A549 (cell line): ENCODE results near the gene DCLK1. TPM values are rescaled to one million over a fixed set of nuclear protein-coding genes. Genes with fewer than 3 reads are reported as not detected.

ENCODE experiments used
- ATAC-seq, 2 experiments: fragments of 200-7000 bp in 1 of 2; fragments of >200 bp in 1 of 2; cut with Nextera tagmentation in 1 of 2; cut with Tn5 transposase in 1 of 2; 3 replicates each; pipeline versions ENCODE4 v1.8.0 to v1.9.1; 2018 to 2020; ENCODE audit warnings: mild to moderate bottlenecking in 1 of 2, moderate library complexity in 1 of 2
- CTCF ChIA-PET: fragments of 300-600 bp; sonication (Branson Sonifier 250); formaldehyde crosslinking; extraction: SDS; loops from one replicate; lab custom pipeline; 2021; ENCODE audit warnings: antibody characterized with exemption, inconsistent platforms; lab: Yijun Ruan, JAX
- POLR2A ChIA-PET: fragments of 350-600 bp; formaldehyde crosslinking; extraction: SDS; loops from one replicate; lab custom pipeline; 2021; ENCODE audit warnings: antibody characterized with exemption, inconsistent platforms; lab: Yijun Ruan, JAX
- DNase-seq, 2 experiments: peaks; one replicate each; pipeline versions ENCODE4 v3.0.0 to v3.0.0-alpha.2; 2011 to 2016; ENCODE audit warnings: low read depth in 1 of 2, low spot score in 1 of 2
- FAIRE-seq: peaks from 2 replicates; lab custom pipeline; 2011; peaks lifted over from hg19 to GRCh38; lab: Jason Lieb, UNC
- H3K27ac ChIP-seq, 2 experiments: fragments of >200 bp; sonication (Bioruptor Twin); formaldehyde crosslinking; 3 replicates each; pipeline ENCODE4 v1.5.1; 2016 to 2017
- H3K4me1 ChIP-seq: fragments of >200 bp; sonication (Bioruptor Twin); formaldehyde crosslinking; 3 replicates; pipeline ENCODE4 v1.6.1; 2016
- H3K4me2 ChIP-seq: fragments of >200 bp; sonication (Bioruptor Twin); formaldehyde crosslinking; 3 replicates; pipeline ENCODE4 v1.6.1; 2016
- H3K4me3 ChIP-seq: fragments of >200 bp; sonication (Bioruptor Twin); formaldehyde crosslinking; 3 replicates; pipeline ENCODE4 v1.5.1; 2016
- H3K9me3 ChIP-seq: fragments of >200 bp; sonication (Bioruptor Twin); formaldehyde crosslinking; 3 replicates; pipeline ENCODE4 v1.6.1; 2016
- CBX8 ChIP-seq: fragments of 200-600 bp; sonication (generic); IDR thresholded peaks from 2 replicates; pipeline ENCODE4 v1.6.1; 2016
- CHD4 ChIP-seq: fragments of 200-600 bp; sonication (generic); IDR thresholded peaks from 2 replicates; pipeline ENCODE4 v1.6.1; 2016; ENCODE audit warnings: antibody characterized with exemption, mild to moderate bottlenecking, borderline replicate concordance
- EHF ChIP-seq: fragments of 250-450 bp; sonication (Bioruptor Pico); IDR thresholded peaks from 2 replicates; pipeline ENCODE4 v1.5.0; 2020; ENCODE audit warnings: mild to moderate bottlenecking
- ESRRA ChIP-seq: fragments of 150-350 bp; IDR thresholded peaks from 2 replicates; pipeline ENCODE4 v1.6.1; 2014; ENCODE audit warnings: mild to moderate bottlenecking, low read length, borderline replicate concordance
- FOSB ChIP-seq: fragments of 250-450 bp; sonication (Bioruptor Pico); IDR thresholded peaks from 2 replicates; pipeline ENCODE4 v1.5.0; 2020; ENCODE audit warnings: mild to moderate bottlenecking, moderate library complexity
- FOSL2 ChIP-seq, 2 experiments: fragments of 450-650 bp in 1 of 2; fragments of >200 bp in 1 of 2; sonication (Bioruptor Twin) in 1 of 2; formaldehyde crosslinking; IDR thresholded peaks; 2 replicates each; pipeline versions ENCODE4 v1.5.0 to v1.6.1; 2016 to 2020; ENCODE audit warnings: mild to moderate bottlenecking in 1 of 2, moderate library complexity in 1 of 2
- HOXB13 ChIP-seq: fragments of 250-450 bp; sonication (Bioruptor Pico); IDR thresholded peaks from 2 replicates; pipeline ENCODE4 v1.5.0; 2020; ENCODE audit warnings: low read depth, mild to moderate bottlenecking, moderate library complexity
- HOXB5 ChIP-seq: fragments of 250-450 bp; sonication (Bioruptor Pico); IDR thresholded peaks from 2 replicates; pipeline ENCODE4 v1.5.0; 2020; ENCODE audit warnings: mild to moderate bottlenecking, moderate library complexity
- JUNB ChIP-seq: fragments of >200 bp; sonication (Bioruptor Twin); formaldehyde crosslinking; IDR thresholded peaks from 2 replicates; pipeline ENCODE4 v1.6.1; 2016
- MYC ChIP-seq: IDR thresholded peaks from 2 replicates; pipeline ENCODE4 v1.6.1; 2012; ENCODE audit warnings: mild to moderate bottlenecking, inconsistent platforms, low read length, improper control_type of control experiment, borderline replicate concordance
- NPAS2 ChIP-seq: fragments of 250-450 bp; sonication (Bioruptor Pico); IDR thresholded peaks from 2 replicates; pipeline ENCODE4 v1.8.0; 2022; ENCODE audit warnings: mild to moderate bottlenecking, moderate library complexity, borderline replicate concordance
- RFX5 ChIP-seq: fragments of 450-650 bp; IDR thresholded peaks from 2 replicates; pipeline ENCODE4 v1.7.1; 2014; ENCODE audit warnings: antibody characterized with exemption, mild to moderate bottlenecking, moderate library complexity
- RNF2 ChIP-seq: fragments of 200-600 bp; sonication (generic); IDR thresholded peaks from 2 replicates; pipeline ENCODE4 v1.6.1; 2016; ENCODE audit warnings: low read depth, mild to moderate bottlenecking, antibody characterized with exemption, moderate library complexity, borderline replicate concordance
- SMC3 ChIP-seq: fragments of >200 bp; sonication (Bioruptor Twin); formaldehyde crosslinking; IDR thresholded peaks from 3 replicates; pipeline ENCODE4 v1.6.1; 2018; ENCODE audit warnings: inconsistent platforms
- ZC3H11A ChIP-seq: fragments of 450-650 bp; IDR thresholded peaks from 2 replicates; pipeline ENCODE4 v1.6.1; 2014; ENCODE audit warnings: antibody characterized with exemption, mild to moderate bottlenecking
- ZFP36 ChIP-seq: fragments of 450-650 bp; IDR thresholded peaks from 2 replicates; pipeline ENCODE4 v1.6.1; 2014; ENCODE audit warnings: borderline replicate concordance; ENCODE audit not compliant: partially characterized antibody
- WGBS: methylation state at CpG from one replicate; pipeline ENCODE4 v1.1.6; 2017; ENCODE audit errors: missing lambda C conversion rate; 5-methylcytosine and 5-hydroxymethylcytosine counted together
- polyA plus RNA-seq, 4 experiments: library from polyadenylated mRNA; depleted of rRNA in 3 of 4; stranded (reverse); fragments of >200 nt; fragmentation: RNase III in 1 of 4; extraction: RNeasy Plus Mini Kit Qiagen cat#74134 plus additional on column Dnase treatment in 1 of 4; gene quantifications; 2 replicates in 3 of 4; 3 replicates in 1 of 4; pipeline ENCODE4 v1.2.3, GENCODE V29; 2011 to 2017
- TF ChIP-seq, protein P1 (sequence below): fragments of >200 bp; sonication (Bioruptor Twin); formaldehyde crosslinking; IDR thresholded peaks from 3 replicates; pipeline ENCODE4 v1.6.1; 2016
- TF ChIP-seq, protein P2 (sequence below): fragments of >200 bp; sonication (Bioruptor Twin); formaldehyde crosslinking; IDR thresholded peaks from 3 replicates; pipeline ENCODE4 v1.5.1; 2016
- TF ChIP-seq, protein P3 (sequence below): fragments of 200-600 bp; sonication (generic); IDR thresholded peaks from 2 replicates; pipeline ENCODE4 v1.6.1; 2016; ENCODE audit warnings: antibody characterized with exemption, mild to moderate bottlenecking, moderate library complexity
- TF ChIP-seq, protein P4 (sequence below): IDR thresholded peaks from 2 replicates; pipeline ENCODE4 v1.6.1; 2012
- TF ChIP-seq, protein P5 (sequence below): IDR thresholded peaks from 2 replicates; pipeline ENCODE4 v1.6.1; 2012; ENCODE audit warnings: low read depth, borderline replicate concordance
- TF ChIP-seq, protein P6 (sequence below): fragments of 150-350 bp; IDR thresholded peaks from 2 replicates; pipeline ENCODE4 v1.6.1; 2014; ENCODE audit warnings: low read depth, mild to moderate bottlenecking, low read length

DCLK1 gene
- polyA plus RNA-seq, 2 of the 4 experiments (the other 2 are of a cell fraction): 0.13 to 0.21 TPM

DNA sequence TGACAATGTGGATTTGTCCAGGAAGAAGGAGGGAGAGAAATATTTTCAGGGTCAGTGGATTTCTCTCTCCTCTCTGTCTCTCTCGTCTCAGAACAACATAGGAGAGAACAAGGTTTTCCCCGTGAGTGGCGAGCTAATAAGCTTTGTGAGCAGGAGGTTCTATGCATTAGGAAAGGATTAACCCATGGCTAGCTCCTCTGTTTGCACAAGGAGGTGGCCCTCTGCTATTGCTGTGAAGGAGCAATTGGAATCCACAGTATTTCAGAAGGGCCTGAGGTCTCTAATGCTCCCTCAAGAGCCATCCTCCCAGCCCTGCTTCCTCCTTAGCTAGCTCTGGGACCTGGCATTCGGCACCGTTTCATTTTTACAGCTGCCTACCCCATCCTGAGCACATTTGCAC, 365.8 kb downstream of the DCLK1 start:
- no peak for FAIRE-seq
- Histone ChIP-seq H3K4me2 (no peak overlapping the region), H3K27ac (no peak overlapping the region), H3K9me3 (no peaks in the 10 kb centered on the region), H3K4me1 (no peaks in the 10 kb centered on the region), H3K4me3 (no peak overlapping the region)
- ATAC-seq: peak in 1 of 2 experiments; percentile 39; a peak in 2 of 6 replicates
- no peak for TF ChIP-seq FOSL2 (IDR thresholded peaks at IDR 0.05)
- no peak for TF ChIP-seq FOSL2 (CRISPR knock-in tag; IDR thresholded peaks at IDR 0.05)
- TF ChIP-seq, protein P1, sequence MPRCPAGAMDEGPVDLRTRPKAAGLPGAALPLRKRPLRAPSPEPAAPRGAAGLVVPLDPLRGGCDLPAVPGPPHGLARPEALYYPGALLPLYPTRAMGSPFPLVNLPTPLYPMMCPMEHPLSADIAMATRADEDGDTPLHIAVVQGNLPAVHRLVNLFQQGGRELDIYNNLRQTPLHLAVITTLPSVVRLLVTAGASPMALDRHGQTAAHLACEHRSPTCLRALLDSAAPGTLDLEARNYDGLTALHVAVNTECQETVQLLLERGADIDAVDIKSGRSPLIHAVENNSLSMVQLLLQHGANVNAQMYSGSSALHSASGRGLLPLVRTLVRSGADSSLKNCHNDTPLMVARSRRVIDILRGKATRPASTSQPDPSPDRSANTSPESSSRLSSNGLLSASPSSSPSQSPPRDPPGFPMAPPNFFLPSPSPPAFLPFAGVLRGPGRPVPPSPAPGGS: no peak
- TF ChIP-seq, protein P2, sequence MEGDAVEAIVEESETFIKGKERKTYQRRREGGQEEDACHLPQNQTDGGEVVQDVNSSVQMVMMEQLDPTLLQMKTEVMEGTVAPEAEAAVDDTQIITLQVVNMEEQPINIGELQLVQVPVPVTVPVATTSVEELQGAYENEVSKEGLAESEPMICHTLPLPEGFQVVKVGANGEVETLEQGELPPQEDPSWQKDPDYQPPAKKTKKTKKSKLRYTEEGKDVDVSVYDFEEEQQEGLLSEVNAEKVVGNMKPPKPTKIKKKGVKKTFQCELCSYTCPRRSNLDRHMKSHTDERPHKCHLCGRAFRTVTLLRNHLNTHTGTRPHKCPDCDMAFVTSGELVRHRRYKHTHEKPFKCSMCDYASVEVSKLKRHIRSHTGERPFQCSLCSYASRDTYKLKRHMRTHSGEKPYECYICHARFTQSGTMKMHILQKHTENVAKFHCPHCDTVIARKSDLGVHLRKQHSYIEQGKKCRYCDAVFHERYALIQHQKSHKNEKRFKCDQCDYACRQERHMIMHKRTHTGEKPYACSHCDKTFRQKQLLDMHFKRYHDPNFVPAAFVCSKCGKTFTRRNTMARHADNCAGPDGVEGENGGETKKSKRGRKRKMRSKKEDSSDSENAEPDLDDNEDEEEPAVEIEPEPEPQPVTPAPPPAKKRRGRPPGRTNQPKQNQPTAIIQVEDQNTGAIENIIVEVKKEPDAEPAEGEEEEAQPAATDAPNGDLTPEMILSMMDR: no peak
- no peak for TF ChIP-seq RNF2
- no peak for TF ChIP-seq HOXB5 (CRISPR knock-in tag)
- TF ChIP-seq MYC: no peak
- TF ChIP-seq, protein P3, sequence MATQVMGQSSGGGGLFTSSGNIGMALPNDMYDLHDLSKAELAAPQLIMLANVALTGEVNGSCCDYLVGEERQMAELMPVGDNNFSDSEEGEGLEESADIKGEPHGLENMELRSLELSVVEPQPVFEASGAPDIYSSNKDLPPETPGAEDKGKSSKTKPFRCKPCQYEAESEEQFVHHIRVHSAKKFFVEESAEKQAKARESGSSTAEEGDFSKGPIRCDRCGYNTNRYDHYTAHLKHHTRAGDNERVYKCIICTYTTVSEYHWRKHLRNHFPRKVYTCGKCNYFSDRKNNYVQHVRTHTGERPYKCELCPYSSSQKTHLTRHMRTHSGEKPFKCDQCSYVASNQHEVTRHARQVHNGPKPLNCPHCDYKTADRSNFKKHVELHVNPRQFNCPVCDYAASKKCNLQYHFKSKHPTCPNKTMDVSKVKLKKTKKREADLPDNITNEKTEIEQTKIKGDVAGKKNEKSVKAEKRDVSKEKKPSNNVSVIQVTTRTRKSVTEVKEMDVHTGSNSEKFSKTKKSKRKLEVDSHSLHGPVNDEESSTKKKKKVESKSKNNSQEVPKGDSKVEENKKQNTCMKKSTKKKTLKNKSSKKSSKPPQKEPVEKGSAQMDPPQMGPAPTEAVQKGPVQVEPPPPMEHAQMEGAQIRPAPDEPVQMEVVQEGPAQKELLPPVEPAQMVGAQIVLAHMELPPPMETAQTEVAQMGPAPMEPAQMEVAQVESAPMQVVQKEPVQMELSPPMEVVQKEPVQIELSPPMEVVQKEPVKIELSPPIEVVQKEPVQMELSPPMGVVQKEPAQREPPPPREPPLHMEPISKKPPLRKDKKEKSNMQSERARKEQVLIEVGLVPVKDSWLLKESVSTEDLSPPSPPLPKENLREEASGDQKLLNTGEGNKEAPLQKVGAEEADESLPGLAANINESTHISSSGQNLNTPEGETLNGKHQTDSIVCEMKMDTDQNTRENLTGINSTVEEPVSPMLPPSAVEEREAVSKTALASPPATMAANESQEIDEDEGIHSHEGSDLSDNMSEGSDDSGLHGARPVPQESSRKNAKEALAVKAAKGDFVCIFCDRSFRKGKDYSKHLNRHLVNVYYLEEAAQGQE: no peak
- TF ChIP-seq CHD4: no peak
- TF ChIP-seq ESRRA: no peak
- CTCF ChIA-PET: no interaction called here
- POLR2A ChIA-PET: no interaction called here
- 35% methylated on average over 5 of the region's 5 CpGs for WGBS
- DNase-seq: no peak

DNA sequence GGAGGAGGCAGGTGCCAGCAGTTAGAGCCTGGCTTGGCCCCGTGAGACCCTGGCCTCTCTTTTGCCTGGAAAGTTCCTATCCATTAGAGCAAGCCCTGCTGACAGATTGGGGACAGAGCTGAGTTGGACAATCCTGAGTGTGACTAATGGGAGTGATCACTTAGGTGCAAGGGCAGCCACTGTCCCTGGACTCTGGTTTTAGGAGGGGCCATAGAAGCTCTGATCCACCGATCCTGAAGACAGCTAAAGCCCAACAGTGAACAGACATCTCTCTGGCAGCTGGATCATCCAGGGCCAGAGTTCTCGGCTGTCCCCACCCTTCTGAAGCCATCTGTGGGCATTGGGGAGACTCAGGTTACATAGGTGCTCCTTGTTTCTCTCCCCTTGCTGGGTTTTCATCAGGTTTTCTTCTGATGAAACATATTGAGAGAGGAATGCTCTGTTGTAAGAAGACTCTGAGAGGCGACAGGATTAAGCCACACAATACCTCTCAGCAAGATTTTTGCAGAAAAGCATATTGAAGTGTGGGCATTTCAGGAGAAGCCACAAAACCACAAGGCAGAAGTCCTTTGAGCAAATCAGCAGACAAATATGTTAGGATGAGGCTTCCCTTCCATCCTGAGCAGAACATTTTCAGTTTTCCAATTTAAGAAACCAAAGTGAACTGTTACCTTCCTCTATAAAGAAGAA, 366.7 kb downstream of the DCLK1 start:
- no peak overlapping the region for H3K27ac ChIP-seq
- no peaks in the 10 kb centered on the region for H3K9me3 ChIP-seq
- DNase-seq (no peak), ATAC-seq (no peak), FAIRE-seq (no peak)
- H3K4me1 ChIP-seq: no peaks in the 10 kb centered on the region
- CTCF ChIA-PET: no interaction called here
- no peak overlapping the region for H3K4me2 ChIP-seq
- POLR2A ChIA-PET: no interaction called here
- no peak overlapping the region for H3K4me3 ChIP-seq
- WGBS: 47% methylated on average over 4 of the region's 4 CpGs
- no peak for TF ChIP-seq NPAS2 (CRISPR knock-in tag)
- TF ChIP-seq HOXB13 (CRISPR knock-in tag): no peak
- no peak for TF ChIP-seq ZC3H11A
- TF ChIP-seq JUNB: no peak
- no peak for TF ChIP-seq MYC
- TF ChIP-seq, protein P2: no peak
- TF ChIP-seq FOSB: no peak
- no peak for TF ChIP-seq SMC3
- no peak for TF ChIP-seq CHD4
- TF ChIP-seq, protein P4, sequence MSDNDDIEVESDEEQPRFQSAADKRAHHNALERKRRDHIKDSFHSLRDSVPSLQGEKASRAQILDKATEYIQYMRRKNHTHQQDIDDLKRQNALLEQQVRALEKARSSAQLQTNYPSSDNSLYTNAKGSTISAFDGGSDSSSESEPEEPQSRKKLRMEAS: no peak
- no peak for TF ChIP-seq RFX5
- TF ChIP-seq, protein P5, sequence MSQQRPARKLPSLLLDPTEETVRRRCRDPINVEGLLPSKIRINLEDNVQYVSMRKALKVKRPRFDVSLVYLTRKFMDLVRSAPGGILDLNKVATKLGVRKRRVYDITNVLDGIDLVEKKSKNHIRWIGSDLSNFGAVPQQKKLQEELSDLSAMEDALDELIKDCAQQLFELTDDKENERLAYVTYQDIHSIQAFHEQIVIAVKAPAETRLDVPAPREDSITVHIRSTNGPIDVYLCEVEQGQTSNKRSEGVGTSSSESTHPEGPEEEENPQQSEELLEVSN: no peak
- no peak for TF ChIP-seq CBX8
- TF ChIP-seq, protein P6, sequence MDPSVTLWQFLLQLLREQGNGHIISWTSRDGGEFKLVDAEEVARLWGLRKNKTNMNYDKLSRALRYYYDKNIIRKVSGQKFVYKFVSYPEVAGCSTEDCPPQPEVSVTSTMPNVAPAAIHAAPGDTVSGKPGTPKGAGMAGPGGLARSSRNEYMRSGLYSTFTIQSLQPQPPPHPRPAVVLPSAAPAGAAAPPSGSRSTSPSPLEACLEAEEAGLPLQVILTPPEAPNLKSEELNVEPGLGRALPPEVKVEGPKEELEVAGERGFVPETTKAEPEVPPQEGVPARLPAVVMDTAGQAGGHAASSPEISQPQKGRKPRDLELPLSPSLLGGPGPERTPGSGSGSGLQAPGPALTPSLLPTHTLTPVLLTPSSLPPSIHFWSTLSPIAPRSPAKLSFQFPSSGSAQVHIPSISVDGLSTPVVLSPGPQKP: no peak
- TF ChIP-seq ZFP36: no peak
- TF ChIP-seq, protein P1: no peak
- no peak for TF ChIP-seq EHF (CRISPR knock-in tag)
